Retinal pigment epithelial cell (primary cell): Measurements from ENCODE around the gene GTF2A1L.

Experiments used
- DNase-seq: peaks from one replicate; pipeline ENCODE4 v3.0.0-alpha.2; 2010; ENCODE audit warnings: low read depth
- H3K4me3 ChIP-seq: 2 replicates; pipeline ENCODE4 v1.5.1; 2011; ENCODE audit warnings: mild to moderate bottlenecking, low read length, control low read depth, moderate library complexity
- CTCF ChIP-seq: conservative IDR thresholded peaks from 2 replicates; pipeline ENCODE4 v1.5.1; 2011; ENCODE audit warnings: low read depth, low read length, control low read depth, inconsistent platforms

The GTF2A1L gene

DNA sequence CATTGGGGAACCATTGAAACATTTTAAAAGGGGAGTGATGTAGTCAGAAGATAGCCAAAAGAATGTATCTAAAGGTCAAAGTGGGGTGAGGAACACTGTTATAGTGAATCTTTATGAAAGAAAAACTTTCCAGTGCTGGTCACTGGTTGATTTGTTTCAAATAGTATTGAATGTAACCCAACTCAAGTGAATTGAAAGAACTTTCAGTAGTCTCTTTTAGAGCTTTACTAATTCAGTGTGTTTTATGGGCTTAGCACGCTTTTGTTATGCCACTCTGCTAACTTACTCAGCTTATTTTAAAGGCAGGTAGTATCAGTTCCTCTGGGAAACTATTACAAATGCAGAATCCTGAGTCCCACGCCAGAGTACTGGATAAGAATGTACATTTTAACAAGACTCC, 57.3 kb downstream of the GTF2A1L start:
- no peak overlapping the region for H3K4me3 ChIP-seq
- TF ChIP-seq CTCF: no peak
- DNase-seq: no peak

DNA sequence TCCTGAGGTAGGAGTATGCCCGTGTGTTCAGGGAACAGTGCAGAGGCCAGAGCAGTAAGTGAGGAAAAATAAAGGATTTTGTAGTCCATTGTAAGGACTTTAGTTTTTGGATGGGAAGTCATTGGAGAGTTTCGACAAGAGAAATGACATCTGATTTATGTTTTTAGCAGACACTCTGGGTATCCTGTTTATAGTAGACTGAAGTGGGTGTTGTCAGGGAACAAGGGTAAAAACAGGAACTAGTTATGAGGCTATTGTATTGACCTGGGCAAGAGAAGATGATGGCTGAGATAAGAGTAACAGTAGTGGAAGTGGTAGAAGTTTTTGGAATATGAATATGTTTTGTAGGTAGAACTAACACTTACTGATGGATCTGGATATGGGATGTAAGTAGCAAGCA, 59.8 kb downstream of the GTF2A1L start:
- no peak for TF ChIP-seq CTCF
- no peak overlapping the region for H3K4me3 ChIP-seq
- DNase-seq: no peak

- no peak overlapping the region for H3K4me3 ChIP-seq
- no peak for TF ChIP-seq CTCF
- DNase-seq: no peak
These were observed 67.5 kb downstream of the GTF2A1L start for GRCh38 chr2:48685126-48685525.

DNA sequence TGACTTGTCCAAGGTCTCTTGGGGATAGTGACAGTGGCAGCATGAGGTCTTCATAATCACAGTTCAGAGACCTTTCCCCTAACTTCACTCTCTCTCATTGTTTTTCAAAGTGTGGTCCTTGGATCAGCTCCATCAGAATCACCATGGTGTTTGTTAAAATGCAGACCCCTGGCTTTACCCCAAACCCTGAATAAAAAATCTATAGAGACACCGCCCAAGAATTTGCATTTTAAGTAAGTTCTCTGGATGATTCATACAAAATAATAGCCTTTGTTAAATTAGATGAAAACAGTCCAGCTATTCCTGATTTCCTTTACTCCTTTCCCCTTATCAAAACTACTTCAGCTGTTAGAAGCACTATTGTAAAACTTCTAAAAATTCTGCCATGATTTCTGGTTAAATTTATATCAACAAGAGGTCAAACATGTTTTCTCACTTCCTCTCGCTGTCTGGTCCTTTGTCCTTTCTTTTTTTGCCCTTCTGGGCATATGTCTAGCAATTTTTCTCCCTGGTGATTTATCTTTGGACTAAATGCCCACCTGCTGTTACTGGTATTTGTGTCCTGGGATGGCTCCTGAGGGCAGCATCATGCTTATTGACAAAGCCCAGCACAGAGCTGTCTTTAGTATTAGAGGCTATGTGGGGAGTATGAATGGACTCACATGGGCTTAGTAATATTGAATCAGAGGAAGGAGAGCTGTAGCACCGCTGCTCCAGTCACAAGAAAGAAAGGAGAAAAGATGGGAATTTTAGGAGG, 74.5 kb downstream of the GTF2A1L start:
- no peak overlapping the region for H3K4me3 ChIP-seq
- DNase-seq: no peak
- TF ChIP-seq CTCF: no peak

DNA sequence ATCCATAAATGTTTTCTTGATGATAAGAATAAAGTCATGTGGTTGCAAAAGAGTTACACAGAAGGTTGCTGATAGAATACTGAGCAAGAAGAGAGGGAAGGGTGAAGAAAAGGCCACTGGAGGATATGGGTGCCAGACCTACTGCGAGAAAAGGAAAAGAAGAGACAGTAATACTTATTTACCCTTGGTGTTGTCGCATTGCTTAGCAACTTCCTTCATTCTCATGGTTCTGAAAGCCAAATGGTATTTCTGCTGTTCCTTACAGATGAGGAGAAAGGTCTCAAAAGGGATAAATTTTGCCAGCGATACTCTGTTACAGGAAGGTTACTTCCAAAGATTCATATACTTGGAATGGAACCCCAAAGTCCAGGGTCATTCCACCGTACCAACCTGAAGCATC, 75.4 kb downstream of the GTF2A1L start:
- TF ChIP-seq CTCF: no peak

GRCh38 chr2:48693645-48694044, 76.0 kb downstream of the GTF2A1L start:
- DNase-seq: no peak

More for the DNA sequence above, 75.4 kb downstream of the GTF2A1L start:
- no peak for DNase-seq
- no peak overlapping the region for H3K4me3 ChIP-seq

More at GRCh38 chr2:48693645-48694044, 76.0 kb downstream of the GTF2A1L start:
- no peak overlapping the region for H3K4me3 ChIP-seq
- no peak for TF ChIP-seq CTCF
